GM19452 (cell line): Measurements from ENCODE around the gene COX5B.
"Not testable (repeated sequence)": the region's sequence is repeated elsewhere in the genome, so short reads cannot be mapped to it uniquely, and the experiment has no call there.

Source experiments
- ATAC-seq: cut with Tn5 transposase; IDR thresholded peaks from one replicate; pipeline ENCODE4 v1.9.1; 2021; ENCODE audit not compliant: unreplicated experiment

The COX5B gene

DNA sequence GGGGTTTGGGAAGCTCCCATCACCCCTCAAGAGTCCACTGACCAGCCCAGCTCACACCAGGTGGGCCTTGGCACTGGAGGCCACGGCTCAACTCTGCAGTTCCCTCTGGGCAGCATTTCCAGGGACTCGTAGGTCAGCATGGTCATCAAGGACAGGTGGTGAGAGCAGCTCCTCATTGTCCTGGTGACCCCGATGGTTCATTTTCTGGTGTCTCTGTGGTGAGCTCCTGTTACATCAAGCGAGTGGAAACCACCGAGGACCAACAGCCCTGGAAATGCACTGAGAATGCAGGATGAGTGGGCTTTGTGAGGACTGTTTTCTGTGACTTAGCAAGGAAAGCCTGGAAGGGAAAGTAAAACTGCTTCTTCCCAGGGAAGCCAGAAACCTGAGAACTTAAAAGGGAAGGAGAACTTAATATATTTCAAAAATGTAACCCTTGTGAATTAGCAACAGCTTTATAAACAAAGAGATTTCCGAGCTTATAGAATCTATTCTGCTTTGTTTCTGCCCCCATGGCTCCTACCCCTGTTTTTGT lies 26.8 kb downstream of the COX5B start:
- ATAC-seq = not testable (repeated sequence)

- no peak for ATAC-seq
Measured at GRCh38 chr2:97673182-97673914, 27.5 kb downstream of the COX5B start.

DNA sequence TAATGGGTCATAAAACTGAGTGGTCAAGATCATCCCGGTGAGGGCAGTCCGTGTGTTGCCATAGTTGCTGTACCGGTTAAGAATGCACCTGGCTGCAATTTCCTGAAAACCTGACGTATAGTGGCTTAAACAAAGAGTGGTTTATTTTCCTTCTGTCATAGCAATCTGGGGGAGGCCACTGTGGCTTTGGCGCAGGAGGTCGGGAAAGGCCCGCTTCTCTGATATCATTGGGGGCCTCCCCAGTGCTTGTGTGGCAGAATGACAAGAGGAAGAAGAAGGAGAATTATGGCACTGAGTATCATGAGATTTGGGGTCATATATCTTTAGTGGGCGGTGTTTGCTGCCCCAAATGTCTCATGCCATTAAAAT lies 28.0 kb downstream of the COX5B start:
- ATAC-seq = no peak

DNA sequence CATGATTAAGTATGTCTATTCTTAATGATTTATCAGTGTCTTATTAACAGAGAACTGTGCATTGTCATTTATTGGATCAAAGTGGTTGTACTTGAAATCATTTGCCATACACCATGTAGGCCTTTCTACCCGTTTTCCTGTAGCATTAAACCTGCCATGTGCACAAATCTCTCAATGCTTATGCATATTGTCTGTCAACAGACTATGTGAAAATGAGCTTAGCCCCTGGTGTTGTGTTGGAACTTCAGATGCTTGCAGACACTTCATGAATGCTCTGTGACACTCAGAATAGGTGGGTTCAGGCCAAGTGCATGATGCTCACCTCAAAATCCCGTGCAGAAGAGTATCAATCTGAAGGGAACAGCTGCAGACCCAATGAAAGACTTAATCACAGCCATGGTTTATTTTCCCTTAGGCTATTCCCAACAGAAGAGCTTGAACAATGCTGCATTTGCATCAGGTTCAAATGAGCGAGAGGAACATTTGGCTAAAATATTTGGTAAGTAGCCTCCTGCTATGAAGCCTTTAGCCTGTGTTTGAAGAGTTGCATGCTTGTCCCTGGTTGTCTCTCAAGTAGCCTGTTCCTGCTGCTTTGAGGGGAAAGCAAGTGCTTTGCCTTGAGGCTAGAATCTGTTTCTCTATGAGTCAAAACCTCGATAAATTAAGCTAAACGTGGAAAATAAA lies 29.7 kb downstream of the COX5B start:
- ATAC-seq = no peak

DNA sequence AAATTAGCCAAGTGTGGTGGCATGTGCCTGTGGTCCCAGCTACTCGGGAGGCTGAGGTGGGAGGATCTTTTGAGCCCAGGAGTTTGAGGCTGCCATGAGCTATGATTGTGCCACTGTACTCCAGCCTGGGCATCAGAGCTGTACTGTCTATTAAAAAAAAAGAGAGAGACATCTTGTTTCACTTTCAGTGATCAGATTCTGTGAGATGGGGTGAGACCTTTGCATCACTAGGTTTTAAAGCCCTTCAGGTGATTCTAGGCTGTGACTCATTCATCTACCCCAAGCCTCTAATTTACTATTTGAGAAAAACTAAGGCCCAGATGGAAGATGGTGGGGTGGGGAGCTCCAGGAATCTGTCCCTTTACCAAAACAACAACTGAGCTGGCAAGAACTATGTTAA lies 30.8 kb downstream of the COX5B start:
- no peak for ATAC-seq

DNA sequence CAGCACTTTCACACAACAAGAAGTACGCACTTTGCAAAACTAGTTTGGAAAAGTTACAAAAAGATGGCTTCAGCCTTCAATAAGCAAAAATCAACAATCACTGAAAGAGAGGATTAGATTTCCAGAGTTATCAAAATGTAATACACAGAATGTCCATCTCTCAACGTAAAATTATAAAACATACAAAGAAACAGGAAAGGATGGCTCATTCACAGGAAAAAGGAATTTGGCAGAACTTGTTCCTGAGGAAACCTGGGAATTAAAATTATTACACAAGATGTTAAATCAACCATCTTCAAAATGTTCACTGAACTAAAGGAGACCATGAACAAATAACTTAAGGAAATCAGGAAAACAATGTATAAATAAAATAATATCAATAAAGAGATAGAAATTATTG lies 31.6 kb downstream of the COX5B start:
- ATAC-seq = no peak

GRCh38 chr2:97678298-97678697 lies 32.4 kb downstream of the COX5B start:
- ATAC-seq = no peak

GRCh38 chr2:97687235-97687634 lies 41.4 kb downstream of the COX5B start:
- not testable (repeated sequence) for ATAC-seq

- ATAC-seq = no peak
Measured at GRCh38 chr2:97688062-97688827, 42.4 kb downstream of the COX5B start.

- ATAC-seq = no peak
Measured at GRCh38 chr2:97691166-97691565, 45.3 kb downstream of the COX5B start.

GRCh38 chr2:97693476-97693875 lies 47.6 kb downstream of the COX5B start:
- ATAC-seq = no peak

- no peak for ATAC-seq
Measured at GRCh38 chr2:97695744-97696143, 49.9 kb downstream of the COX5B start.

- ATAC-seq = no peak
Measured at GRCh38 chr2:97697252-97698235, 51.7 kb downstream of the COX5B start.
